Colonic mucosa (tissue), 4 donors: ENCODE data around the gene TMEM108. TPM values are rescaled to one million over a fixed set of nuclear protein-coding genes. Genes with fewer than 3 reads are reported as not detected.

ENCODE experiments used
- DNase-seq: peaks from one replicate; pipeline ENCODE4 v3.0.0-alpha.2; 2020
- H3K27ac ChIP-seq: fragments of 200-600 bp; one replicate; pipeline ENCODE4 v1.8.0; 2021
- H3K27me3 ChIP-seq: fragments of 200-600 bp; one replicate; pipeline ENCODE4 v1.8.0; 2021
- H3K36me3 ChIP-seq: fragments of 200-600 bp; one replicate; pipeline ENCODE4 v1.8.0; 2021
- H3K4me1 ChIP-seq: fragments of 200-600 bp; one replicate; pipeline ENCODE4 v1.8.0; 2021; ENCODE audit warnings: mild to moderate bottlenecking
- H3K4me3 ChIP-seq: fragments of 200-600 bp; one replicate; pipeline ENCODE4 v1.8.0; 2021
- H3K9ac ChIP-seq, 2 donors: one replicate each; pipeline ENCODE4 v1.7.0; 2013; ENCODE audit warnings: control low read depth in 2 of 2, low read depth in 2 of 2, low read length in 2 of 2
- H3K9me3 ChIP-seq: fragments of 200-600 bp; one replicate; pipeline ENCODE4 v1.8.0; 2021
- intact Hi-C: fragments of 100-400 bp; cut with DNase I; formaldehyde crosslinking; loops from one replicate; pipeline ENCODE4 v1.14.1; 2022
- total RNA-seq, 2 donors: library from RNA; stranded (reverse); fragmentation: NEBNext Ultra II Directional in 1 of 2; extraction: Animal tissue kit (Norgen Biotek cat#: 25700) in 1 of 2; gene quantifications; one replicate each; pipeline ENCODE4 v1.2.1, GENCODE V29; 2021
- TF ChIP-seq, protein P1 (sequence below): fragments of 200-600 bp; IDR thresholded peaks from one replicate; pipeline ENCODE4 v1.8.0; 2022; ENCODE audit warnings: antibody characterized with exemption, mild to moderate bottlenecking
- donor health status: healthy.
- donor health status: DM: no; HTN: no; CAD: no.
- donor health status: DM: no; HTN: no; CAD: no.

TMEM108 gene
- total RNA-seq, 2 donors from 2014 or later, result 0.20 to 0.82 TPM

DNA sequence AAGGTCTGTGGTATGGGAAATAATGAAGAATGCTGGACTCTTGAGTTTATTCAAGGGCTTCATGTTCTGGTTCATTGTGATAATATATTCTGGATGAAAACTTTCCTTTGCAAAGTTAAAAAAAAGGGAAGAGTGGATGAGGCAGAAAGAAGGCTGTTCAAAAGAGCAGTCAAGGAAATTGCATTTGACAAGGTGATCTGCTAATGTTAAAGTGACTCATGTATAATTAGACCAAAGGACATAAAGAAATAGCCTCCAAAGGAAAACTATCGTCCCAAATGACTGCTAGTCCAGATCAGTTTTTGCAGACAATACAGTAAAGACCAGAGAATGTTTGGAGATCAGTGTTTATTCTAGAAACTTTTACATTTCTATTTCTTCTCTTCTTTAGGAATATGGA, 9.8 kb downstream of the TMEM108 start:
- no peaks in the 10 kb centered on the region for H3K9me3 ChIP-seq
- H3K36me3 ChIP-seq, result no peaks in the 10 kb centered on the region
- intact Hi-C loops, result loop anchor here (10.0 kb wide), 1 partner anchor 313 kb away; no protein-coding TSS in a partner anchor
- H3K27ac ChIP-seq, result no peak overlapping the region
- no peak overlapping the region for H3K9ac ChIP-seq
- TF ChIP-seq, protein P1, sequence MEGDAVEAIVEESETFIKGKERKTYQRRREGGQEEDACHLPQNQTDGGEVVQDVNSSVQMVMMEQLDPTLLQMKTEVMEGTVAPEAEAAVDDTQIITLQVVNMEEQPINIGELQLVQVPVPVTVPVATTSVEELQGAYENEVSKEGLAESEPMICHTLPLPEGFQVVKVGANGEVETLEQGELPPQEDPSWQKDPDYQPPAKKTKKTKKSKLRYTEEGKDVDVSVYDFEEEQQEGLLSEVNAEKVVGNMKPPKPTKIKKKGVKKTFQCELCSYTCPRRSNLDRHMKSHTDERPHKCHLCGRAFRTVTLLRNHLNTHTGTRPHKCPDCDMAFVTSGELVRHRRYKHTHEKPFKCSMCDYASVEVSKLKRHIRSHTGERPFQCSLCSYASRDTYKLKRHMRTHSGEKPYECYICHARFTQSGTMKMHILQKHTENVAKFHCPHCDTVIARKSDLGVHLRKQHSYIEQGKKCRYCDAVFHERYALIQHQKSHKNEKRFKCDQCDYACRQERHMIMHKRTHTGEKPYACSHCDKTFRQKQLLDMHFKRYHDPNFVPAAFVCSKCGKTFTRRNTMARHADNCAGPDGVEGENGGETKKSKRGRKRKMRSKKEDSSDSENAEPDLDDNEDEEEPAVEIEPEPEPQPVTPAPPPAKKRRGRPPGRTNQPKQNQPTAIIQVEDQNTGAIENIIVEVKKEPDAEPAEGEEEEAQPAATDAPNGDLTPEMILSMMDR, result no peak
- H3K4me3 ChIP-seq, result no peak overlapping the region
- no peak for DNase-seq
- H3K27me3 ChIP-seq, result no peaks in the 10 kb centered on the region
- H3K4me1 ChIP-seq, result no peaks in the 10 kb centered on the region

DNA sequence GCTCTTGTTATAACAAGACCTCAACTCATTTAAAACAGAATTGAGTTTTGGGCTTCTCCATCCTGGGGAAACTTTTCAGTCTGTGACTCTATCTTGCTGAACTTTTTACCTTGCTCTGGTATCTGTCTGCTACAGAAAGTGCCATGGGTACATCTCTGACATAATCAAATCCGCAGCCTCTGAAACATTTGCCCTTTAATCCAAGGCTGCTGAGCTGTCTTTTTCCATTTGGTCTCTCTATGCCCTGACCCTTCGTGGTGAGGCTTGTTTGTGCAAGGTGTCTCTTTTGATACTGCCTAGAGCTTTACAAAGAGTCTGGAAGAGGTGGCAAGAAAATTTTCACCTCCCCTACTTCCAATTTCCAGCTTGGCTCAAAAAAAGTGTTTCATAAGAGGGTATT, 11.3 kb downstream of the TMEM108 start:
- Histone ChIP-seq H3K36me3 (no peaks in the 10 kb centered on the region), H3K9ac (no peak overlapping the region), H3K9me3 (no peaks in the 10 kb centered on the region), H3K27ac (no peak overlapping the region), H3K4me1 (no peaks in the 10 kb centered on the region), H3K27me3 (no peaks in the 10 kb centered on the region), H3K4me3 (no peak overlapping the region)
- intact Hi-C loops, result loop anchor here (10.0 kb wide), 1 partner anchor 315 kb away; no protein-coding TSS in a partner anchor
- DNase-seq, result no peak
- TF ChIP-seq, protein P1, result no peak

DNA sequence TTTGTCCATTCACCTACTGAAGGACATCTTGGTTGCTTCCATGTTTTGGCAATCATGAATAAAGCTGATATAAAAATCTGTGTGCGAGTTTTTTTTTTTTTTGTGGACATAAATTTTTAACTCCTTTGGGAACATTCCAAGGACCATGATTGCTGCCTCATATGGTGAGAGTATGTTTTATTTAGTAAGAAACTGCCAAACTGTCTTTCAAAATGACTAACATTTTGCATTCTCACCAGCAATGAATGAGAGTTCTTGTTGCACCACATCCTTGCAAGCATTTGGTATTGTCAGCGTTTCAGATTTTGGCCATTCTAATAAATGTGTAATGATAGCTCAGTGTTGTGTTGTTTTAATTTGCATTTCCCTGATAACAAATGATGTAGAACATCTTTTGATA, 12.7 kb downstream of the TMEM108 start:
- Histone ChIP-seq H3K4me3 (no peak overlapping the region), H3K4me1 (no peaks in the 10 kb centered on the region), H3K27me3 (no peaks in the 10 kb centered on the region), H3K27ac (no peak overlapping the region), H3K9me3 (no peaks in the 10 kb centered on the region), H3K36me3 (no peaks in the 10 kb centered on the region), H3K9ac (no peak overlapping the region)
- no peak for DNase-seq
- intact Hi-C loops, result no loop called here
- TF ChIP-seq, protein P1, result no peak

DNA sequence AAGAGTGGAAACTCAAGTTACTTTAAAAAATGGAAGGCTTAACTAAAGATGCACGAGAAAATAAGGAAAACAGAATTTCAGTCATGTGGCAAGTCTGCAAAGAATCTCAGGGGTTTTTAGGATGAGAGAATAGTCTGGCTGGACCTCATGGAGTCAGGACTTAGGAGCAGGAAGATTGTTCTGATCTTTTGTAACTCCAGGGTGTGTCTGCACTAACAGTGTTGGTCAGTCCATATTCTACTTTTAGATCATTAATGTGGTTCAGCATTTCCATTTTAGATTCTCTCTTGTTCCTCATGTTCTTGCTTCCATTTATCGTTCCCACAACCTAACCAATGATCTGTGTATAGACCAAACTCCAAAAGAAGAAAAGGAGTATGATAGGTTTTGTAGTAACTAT, 15.3 kb downstream of the TMEM108 start:
- intact Hi-C loops, result no loop called here
- no peak overlapping the region for H3K27ac ChIP-seq
- H3K36me3 ChIP-seq, result no peaks in the 10 kb centered on the region
- no peak overlapping the region for H3K4me3 ChIP-seq
- no peaks in the 10 kb centered on the region for H3K9me3 ChIP-seq
- TF ChIP-seq, protein P1, result no peak
- H3K9ac ChIP-seq, result no peak overlapping the region
- no peak for DNase-seq
- H3K27me3 ChIP-seq, result no peaks in the 10 kb centered on the region
- H3K4me1 ChIP-seq, result no peaks in the 10 kb centered on the region

DNA sequence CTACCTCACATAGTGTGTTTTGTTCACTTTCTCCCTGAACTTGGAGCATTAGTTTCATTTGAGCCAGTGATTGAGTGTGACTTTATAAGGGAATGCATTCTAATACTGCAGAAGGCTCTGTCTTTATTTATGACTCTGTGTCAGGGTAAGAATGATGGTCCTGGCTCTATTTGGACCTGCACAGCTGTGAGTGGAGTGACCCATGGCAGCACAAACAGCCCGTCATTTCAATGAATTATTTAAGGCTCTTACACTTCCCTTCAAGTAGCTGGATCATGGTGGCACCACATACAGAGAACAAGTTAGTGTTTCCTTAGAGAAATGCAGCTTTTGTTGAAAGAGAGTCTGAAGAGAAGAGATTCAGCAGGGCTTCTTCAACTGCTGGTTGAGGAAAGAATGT, 16.4 kb downstream of the TMEM108 start:
- intact Hi-C loops, result no loop called here
- Histone ChIP-seq H3K9ac (no peak overlapping the region), H3K27me3 (no peaks in the 10 kb centered on the region), H3K9me3 (no peaks in the 10 kb centered on the region), H3K4me3 (no peak overlapping the region), H3K4me1 (no peaks in the 10 kb centered on the region), H3K36me3 (no peaks in the 10 kb centered on the region), H3K27ac (no peak overlapping the region)
- TF ChIP-seq, protein P1, result no peak
- no peak for DNase-seq

DNA sequence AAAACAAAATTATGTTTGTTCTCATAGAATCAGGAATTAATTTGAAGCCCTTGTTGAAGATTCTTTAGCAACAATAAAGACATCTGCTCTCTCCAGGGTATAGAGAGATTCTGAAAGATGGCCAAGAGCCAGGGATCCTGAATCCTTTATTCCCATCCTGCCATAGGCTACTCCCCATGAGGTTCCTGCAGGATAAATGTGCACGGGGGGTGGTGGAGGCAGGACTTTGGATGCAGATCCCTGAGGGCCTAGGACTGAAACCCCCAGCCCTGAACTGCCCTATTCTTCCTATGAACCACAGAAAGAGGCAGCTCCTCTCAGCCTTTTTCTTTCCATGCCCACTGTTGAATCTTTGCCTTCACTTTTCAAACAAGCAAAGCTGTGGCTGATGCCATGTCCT, 17.1 kb downstream of the TMEM108 start:
- Histone ChIP-seq H3K27me3 (no peaks in the 10 kb centered on the region), H3K4me3 (no peak overlapping the region), H3K36me3 (no peaks in the 10 kb centered on the region), H3K9me3 (no peaks in the 10 kb centered on the region), H3K9ac (no peak overlapping the region), H3K4me1 (no peaks in the 10 kb centered on the region), H3K27ac (no peak overlapping the region)
- no peak for DNase-seq
- intact Hi-C loops, result no loop called here
- TF ChIP-seq, protein P1, result no peak
